IPS-18a (cell line): ENCODE data around the gene NWD2.
"Not testable (repeated sequence)": the region's sequence is repeated elsewhere in the genome, so short reads cannot be mapped to it uniquely, and the experiment has no call there.

ENCODE experiments used
- H3K27ac ChIP-seq: one replicate; pipeline ENCODE4 v1.5.1; 2013; ENCODE audit warnings: low read length
- H3K27me3 ChIP-seq: one replicate; pipeline ENCODE4 v1.6.1; 2013; ENCODE audit warnings: mild to moderate bottlenecking, low read length; ENCODE audit not compliant: control insufficient read depth, insufficient read depth
- H3K36me3 ChIP-seq: one replicate; pipeline ENCODE4 v1.6.1; 2013; ENCODE audit warnings: low read depth, low read length; ENCODE audit not compliant: control insufficient read depth
- H3K4me1 ChIP-seq: one replicate; pipeline ENCODE4 v1.6.1; 2013; ENCODE audit warnings: low read depth, low read length; ENCODE audit not compliant: control insufficient read depth
- H3K4me3 ChIP-seq: one replicate; pipeline ENCODE4 v1.5.1; 2013; ENCODE audit warnings: low read length
- H3K9ac ChIP-seq: one replicate; pipeline ENCODE4 v1.6.1; 2013; ENCODE audit warnings: mild to moderate bottlenecking, low read length, moderate library complexity
- H3K9me3 ChIP-seq: one replicate; pipeline ENCODE4 v1.6.1; 2013; ENCODE audit warnings: low read depth, low read length; ENCODE audit not compliant: control insufficient read depth

The NWD2 gene

GRCh38 chr4:37400241-37400881, 155.8 kb downstream of the NWD2 start:
- no peak overlapping the region for H3K9ac ChIP-seq
- no peak overlapping the region for H3K27ac ChIP-seq
- H3K9me3 ChIP-seq = no peaks in the 10 kb centered on the region
- no peaks in the 10 kb centered on the region for H3K36me3 ChIP-seq
- H3K4me1 ChIP-seq = no peaks in the 10 kb centered on the region
- H3K27me3 ChIP-seq = no peaks in the 10 kb centered on the region
- no peak overlapping the region for H3K4me3 ChIP-seq

GRCh38 chr4:37407938-37408826, 163.6 kb downstream of the NWD2 start:
- H3K27ac ChIP-seq, H3K27me3 ChIP-seq, H3K36me3 ChIP-seq, H3K9me3 ChIP-seq, H3K4me1 ChIP-seq, H3K4me3 ChIP-seq, H3K9ac ChIP-seq: not testable (repeated sequence)

DNA sequence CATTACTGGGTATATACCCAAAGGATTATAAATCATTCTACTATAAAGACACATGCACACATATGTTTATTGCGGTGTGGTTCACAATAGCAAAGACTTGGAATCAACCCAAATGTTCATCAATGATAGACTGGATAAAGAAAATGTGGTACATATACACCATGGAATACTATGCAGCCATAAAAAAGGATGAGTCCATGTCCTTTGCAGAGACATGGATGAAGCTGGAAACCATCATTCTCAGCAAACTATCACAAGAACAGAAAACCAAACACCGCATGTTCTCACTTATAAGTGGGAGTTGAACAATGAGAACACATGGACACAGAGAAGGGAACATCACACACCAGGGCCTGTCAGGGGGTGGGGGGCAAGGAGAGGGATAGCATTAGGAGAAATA, 169.1 kb downstream of the NWD2 start:
- H3K36me3 ChIP-seq, H3K27me3 ChIP-seq, H3K9me3 ChIP-seq, H3K4me1 ChIP-seq, H3K9ac ChIP-seq, H3K27ac ChIP-seq, H3K4me3 ChIP-seq: not testable (repeated sequence)

DNA sequence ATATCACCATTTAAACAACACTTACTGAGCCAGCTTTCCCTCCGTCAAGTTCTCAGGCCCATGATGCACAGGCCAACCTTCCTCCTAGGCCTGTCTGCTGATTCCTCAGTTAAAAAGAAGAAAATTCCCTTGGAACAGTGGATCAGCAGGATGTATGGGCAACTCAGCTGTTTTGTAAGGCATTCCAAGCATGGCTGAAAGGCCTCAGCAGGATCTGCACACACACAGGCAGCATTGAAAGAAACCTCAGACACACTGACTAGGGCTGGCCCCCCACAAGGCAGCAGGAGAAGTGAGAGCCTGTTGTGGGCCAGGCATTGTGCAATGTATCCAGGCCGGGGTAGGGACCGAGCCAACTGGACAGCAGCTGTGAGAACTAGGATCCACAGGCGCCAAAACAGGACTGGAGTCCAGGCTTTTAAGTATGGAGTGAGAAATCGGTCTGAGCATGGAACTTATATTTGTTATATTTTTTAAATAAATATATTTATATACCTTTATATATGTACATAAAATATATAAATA, 171.4 kb downstream of the NWD2 start:
- Histone ChIP-seq H3K9me3 (no peaks in the 10 kb centered on the region), H3K36me3 (no peaks in the 10 kb centered on the region), H3K4me1 (peaks cover 4% of the 10 kb centered on the region), H3K4me3 (no peak overlapping the region), H3K27ac (no peak overlapping the region), H3K27me3 (no peaks in the 10 kb centered on the region), H3K9ac (no peak overlapping the region)

DNA sequence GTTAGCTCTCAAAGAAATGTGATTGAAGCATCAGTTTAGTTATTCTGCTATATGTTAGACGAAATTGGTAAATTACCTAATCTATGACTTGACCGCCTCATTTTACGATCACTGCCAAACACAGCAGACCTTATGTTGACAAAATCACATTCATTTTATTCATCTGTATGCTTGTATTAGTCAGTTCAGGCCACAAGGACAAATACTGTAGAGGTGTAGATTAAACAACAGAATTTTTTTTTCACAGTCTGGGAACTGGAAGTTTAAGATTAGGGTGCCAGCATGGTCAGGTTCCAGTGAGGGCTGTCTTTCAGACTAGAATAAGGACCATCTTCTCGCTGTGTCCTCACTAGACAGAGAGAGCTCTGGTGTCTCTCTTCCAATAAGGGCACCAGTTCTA, 177.1 kb downstream of the NWD2 start:
- no peak overlapping the region for H3K4me3 ChIP-seq
- no peak overlapping the region for H3K9ac ChIP-seq
- no peak overlapping the region for H3K27ac ChIP-seq
- no peaks in the 10 kb centered on the region for H3K4me1 ChIP-seq
- H3K9me3 ChIP-seq = no peaks in the 10 kb centered on the region
- no peaks in the 10 kb centered on the region for H3K27me3 ChIP-seq
- H3K36me3 ChIP-seq = no peaks in the 10 kb centered on the region

- H3K4me3 ChIP-seq = no peak overlapping the region
- no peaks in the 10 kb centered on the region for H3K27me3 ChIP-seq
- no peaks in the 10 kb centered on the region for H3K9me3 ChIP-seq
- no peaks in the 10 kb centered on the region for H3K4me1 ChIP-seq
- no peaks in the 10 kb centered on the region for H3K36me3 ChIP-seq
- H3K27ac ChIP-seq = no peak overlapping the region
- H3K9ac ChIP-seq = no peak overlapping the region
Measured at GRCh38 chr4:37422102-37422501, 177.6 kb downstream of the NWD2 start.

GRCh38 chr4:37422638-37423037, 178.1 kb downstream of the NWD2 start:
- Histone ChIP-seq H3K27ac (no peak overlapping the region), H3K4me3 (no peak overlapping the region), H3K9me3 (no peaks in the 10 kb centered on the region), H3K36me3 (no peaks in the 10 kb centered on the region), H3K27me3 (no peaks in the 10 kb centered on the region), H3K9ac (no peak overlapping the region), H3K4me1 (no peaks in the 10 kb centered on the region)

- Histone ChIP-seq H3K36me3 (no peaks in the 10 kb centered on the region), H3K9me3 (no peaks in the 10 kb centered on the region)
Measured at GRCh38 chr4:37423310-37423709, 178.8 kb downstream of the NWD2 start.

DNA sequence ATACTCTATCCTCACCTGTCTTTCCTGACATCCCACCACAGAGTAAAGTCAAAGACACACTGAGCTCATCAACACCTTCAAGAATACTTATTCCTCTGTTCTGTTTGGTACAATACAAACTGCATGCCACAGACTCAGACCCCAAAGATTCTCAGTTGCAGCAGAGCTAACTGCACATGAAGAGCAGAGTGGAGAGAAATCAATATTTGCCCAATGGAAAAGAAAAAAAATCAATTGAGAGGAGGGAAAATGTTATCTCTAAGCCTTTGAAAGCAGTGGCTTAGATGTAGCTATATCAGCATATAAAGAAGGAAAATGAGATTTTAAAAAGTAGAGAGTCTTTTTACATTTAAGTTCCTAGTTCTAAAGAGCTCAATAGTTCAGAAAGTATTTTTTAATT, 180.2 kb downstream of the NWD2 start:
- Histone ChIP-seq H3K36me3 (no peaks in the 10 kb centered on the region), H3K27me3 (no peaks in the 10 kb centered on the region)

More at GRCh38 chr4:37423310-37423709, 178.8 kb downstream of the NWD2 start:
- no peak overlapping the region for H3K27ac ChIP-seq
- H3K9ac ChIP-seq = no peak overlapping the region
- no peaks in the 10 kb centered on the region for H3K27me3 ChIP-seq
- H3K4me1 ChIP-seq = no peaks in the 10 kb centered on the region
- H3K4me3 ChIP-seq = no peak overlapping the region

DNA sequence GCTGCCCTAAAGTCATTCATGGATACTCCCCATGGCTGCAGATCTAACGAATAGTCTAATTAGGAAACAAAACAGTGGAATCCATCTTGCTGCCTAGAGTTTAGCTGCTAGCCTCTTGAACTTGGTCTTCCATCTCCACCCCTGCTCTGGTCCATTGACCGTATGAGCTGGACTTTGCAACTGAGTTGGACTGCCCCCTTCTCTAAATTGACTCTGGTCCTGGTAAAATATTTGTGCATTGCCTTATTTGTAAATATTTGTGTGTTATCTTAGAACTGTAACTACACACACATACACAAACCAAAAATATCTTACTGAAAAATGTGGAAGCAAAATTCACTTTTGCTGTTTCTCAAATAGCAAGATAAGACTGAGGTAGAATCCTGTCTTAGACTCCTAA, 181.3 kb downstream of the NWD2 start:
- Histone ChIP-seq H3K4me1 (no peaks in the 10 kb centered on the region), H3K9ac (no peak overlapping the region), H3K9me3 (no peaks in the 10 kb centered on the region), H3K27me3 (no peaks in the 10 kb centered on the region), H3K36me3 (no peaks in the 10 kb centered on the region), H3K4me3 (no peak overlapping the region), H3K27ac (no peak overlapping the region)

More for the DNA sequence above, 180.2 kb downstream of the NWD2 start:
- no peak overlapping the region for H3K27ac ChIP-seq
- H3K4me1 ChIP-seq = no peaks in the 10 kb centered on the region
- H3K9ac ChIP-seq = no peak overlapping the region
- H3K4me3 ChIP-seq = no peak overlapping the region
- no peaks in the 10 kb centered on the region for H3K9me3 ChIP-seq

DNA sequence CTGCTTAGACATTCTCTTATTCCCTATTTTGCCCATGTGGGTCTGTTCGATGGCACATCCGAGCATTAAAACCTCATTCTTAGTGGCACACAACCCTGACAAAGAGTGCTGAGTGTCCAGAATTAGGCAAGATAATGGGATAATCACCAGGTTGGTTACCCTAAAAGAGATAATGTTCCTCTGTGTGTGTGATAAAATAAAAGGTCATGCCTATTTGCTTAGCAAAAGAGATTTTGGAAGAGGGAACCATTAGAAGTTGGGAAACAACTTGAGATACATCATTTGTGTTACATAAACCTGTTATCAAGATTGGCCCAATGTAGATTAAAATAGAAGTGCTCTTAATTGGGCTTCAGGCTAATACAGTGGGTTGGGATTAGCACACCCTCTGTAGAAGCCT, 182.7 kb downstream of the NWD2 start:
- Histone ChIP-seq H3K36me3 (no peaks in the 10 kb centered on the region), H3K9ac (no peak overlapping the region), H3K27me3 (no peaks in the 10 kb centered on the region), H3K4me1 (no peaks in the 10 kb centered on the region), H3K9me3 (no peaks in the 10 kb centered on the region), H3K4me3 (no peak overlapping the region), H3K27ac (no peak overlapping the region)
